SK-N-SH (cell line): Measurements from ENCODE around the gene CASP12.

Experiments
- EP300 ChIP-seq, 2 experiments: IDR thresholded peaks; 2 replicates each; pipeline versions ENCODE4 v1.4.0 to v1.6.1; 2012; ENCODE audit warnings: borderline replicate concordance in 1 of 2, low read depth in 1 of 2, low read length in 1 of 2
- EZH2phosphoT487 ChIP-seq: fragments of 200-600 bp; sonication (generic); IDR thresholded peaks from 2 replicates; pipeline ENCODE4 v1.6.1; 2017; ENCODE audit warnings: low read depth, mixed run types, mild to moderate bottlenecking, antibody characterized with exemption, moderate library complexity, borderline replicate concordance
- FOSL2 ChIP-seq: IDR thresholded peaks from 2 replicates; pipeline ENCODE4 v1.4.0; 2012; ENCODE audit warnings: low read depth, mild to moderate bottlenecking, moderate library complexity, borderline replicate concordance
- SMC3 ChIP-seq: IDR thresholded peaks from 2 replicates; pipeline ENCODE4 v1.6.1; 2012; ENCODE audit warnings: low read depth, low read length, improper control_type of control experiment
- TAF1 ChIP-seq: IDR thresholded peaks from 2 replicates; pipeline ENCODE4 v1.6.1; 2012; ENCODE audit warnings: low read depth, mild to moderate bottlenecking, low read length, moderate library complexity, borderline replicate concordance
- TF ChIP-seq, protein P1 (sequence below): fragments of 200-600 bp; sonication (generic); IDR thresholded peaks from 2 replicates; pipeline ENCODE4 v1.6.1; 2017; ENCODE audit warnings: antibody characterized with exemption, mild to moderate bottlenecking, moderate library complexity
- TF ChIP-seq, protein P2 (sequence below): IDR thresholded peaks from 2 replicates; pipeline ENCODE4 v1.4.0; 2012; ENCODE audit warnings: low read depth

DNA sequence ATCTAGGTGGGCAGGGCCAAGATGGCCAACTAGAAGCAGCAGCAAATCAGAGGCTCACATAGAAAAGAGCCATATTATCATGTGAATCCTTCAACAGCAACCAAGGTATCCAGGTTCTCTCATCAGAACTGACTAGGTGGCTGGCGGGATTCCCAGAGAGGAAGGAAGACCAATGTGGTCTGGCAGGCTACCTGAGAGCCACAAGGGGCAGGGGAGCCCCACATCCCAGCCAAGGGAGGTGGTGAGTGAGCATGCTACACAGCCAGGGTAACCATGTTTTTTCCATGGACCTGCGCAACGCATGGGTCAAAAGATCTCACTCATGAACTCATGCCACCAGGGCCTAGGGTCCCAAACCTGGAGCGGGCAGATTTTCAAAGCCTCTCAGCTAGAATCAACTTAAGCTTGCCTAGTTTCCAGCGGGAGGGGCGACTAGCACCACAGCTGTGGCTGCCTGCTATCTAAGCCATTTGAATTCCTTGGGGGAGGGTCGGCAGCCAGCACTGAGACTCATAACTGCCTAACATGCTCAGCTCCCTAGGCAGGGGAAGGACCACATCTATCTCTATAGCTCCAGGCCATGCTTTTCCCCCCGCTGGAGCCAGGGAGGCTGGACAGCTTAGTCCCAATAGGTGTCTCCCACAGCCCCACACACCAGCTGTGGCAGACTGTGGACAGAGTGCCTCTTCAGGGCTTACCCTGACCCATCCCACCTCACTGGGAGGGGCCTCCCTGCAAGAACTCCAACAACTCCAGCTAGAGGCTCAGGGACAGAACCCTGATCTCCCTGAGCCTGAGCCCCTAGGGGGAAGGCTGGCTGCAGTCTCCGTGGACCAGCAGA lies 28.7 kb upstream of the CASP12 start:
- TF ChIP-seq, protein P1, sequence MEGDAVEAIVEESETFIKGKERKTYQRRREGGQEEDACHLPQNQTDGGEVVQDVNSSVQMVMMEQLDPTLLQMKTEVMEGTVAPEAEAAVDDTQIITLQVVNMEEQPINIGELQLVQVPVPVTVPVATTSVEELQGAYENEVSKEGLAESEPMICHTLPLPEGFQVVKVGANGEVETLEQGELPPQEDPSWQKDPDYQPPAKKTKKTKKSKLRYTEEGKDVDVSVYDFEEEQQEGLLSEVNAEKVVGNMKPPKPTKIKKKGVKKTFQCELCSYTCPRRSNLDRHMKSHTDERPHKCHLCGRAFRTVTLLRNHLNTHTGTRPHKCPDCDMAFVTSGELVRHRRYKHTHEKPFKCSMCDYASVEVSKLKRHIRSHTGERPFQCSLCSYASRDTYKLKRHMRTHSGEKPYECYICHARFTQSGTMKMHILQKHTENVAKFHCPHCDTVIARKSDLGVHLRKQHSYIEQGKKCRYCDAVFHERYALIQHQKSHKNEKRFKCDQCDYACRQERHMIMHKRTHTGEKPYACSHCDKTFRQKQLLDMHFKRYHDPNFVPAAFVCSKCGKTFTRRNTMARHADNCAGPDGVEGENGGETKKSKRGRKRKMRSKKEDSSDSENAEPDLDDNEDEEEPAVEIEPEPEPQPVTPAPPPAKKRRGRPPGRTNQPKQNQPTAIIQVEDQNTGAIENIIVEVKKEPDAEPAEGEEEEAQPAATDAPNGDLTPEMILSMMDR, result no peak
- TF ChIP-seq EP300 (IDR thresholded peaks at IDR 0.05; ENCODE audit: borderline replicate concordance in 1 of 2, low read depth in 1 of 2, low read length in 1 of 2) (no peak), EZH2phosphoT487 (no peak), FOSL2 (no peak), TAF1 (no peak), SMC3 (no peak)
- TF ChIP-seq, protein P2, sequence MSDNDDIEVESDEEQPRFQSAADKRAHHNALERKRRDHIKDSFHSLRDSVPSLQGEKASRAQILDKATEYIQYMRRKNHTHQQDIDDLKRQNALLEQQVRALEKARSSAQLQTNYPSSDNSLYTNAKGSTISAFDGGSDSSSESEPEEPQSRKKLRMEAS, result no peak
